IPS DF 4.7 (cell line): ENCODE results near the gene MSGN1.

ENCODE experiments used
- DNase-seq: peaks from one replicate; pipeline ENCODE4 v3.0.0-alpha.2; 2013; ENCODE audit warnings: low spot score; ENCODE audit errors: extremely low read depth

MSGN1 gene, protein sequence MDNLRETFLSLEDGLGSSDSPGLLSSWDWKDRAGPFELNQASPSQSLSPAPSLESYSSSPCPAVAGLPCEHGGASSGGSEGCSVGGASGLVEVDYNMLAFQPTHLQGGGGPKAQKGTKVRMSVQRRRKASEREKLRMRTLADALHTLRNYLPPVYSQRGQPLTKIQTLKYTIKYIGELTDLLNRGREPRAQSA

DNA sequence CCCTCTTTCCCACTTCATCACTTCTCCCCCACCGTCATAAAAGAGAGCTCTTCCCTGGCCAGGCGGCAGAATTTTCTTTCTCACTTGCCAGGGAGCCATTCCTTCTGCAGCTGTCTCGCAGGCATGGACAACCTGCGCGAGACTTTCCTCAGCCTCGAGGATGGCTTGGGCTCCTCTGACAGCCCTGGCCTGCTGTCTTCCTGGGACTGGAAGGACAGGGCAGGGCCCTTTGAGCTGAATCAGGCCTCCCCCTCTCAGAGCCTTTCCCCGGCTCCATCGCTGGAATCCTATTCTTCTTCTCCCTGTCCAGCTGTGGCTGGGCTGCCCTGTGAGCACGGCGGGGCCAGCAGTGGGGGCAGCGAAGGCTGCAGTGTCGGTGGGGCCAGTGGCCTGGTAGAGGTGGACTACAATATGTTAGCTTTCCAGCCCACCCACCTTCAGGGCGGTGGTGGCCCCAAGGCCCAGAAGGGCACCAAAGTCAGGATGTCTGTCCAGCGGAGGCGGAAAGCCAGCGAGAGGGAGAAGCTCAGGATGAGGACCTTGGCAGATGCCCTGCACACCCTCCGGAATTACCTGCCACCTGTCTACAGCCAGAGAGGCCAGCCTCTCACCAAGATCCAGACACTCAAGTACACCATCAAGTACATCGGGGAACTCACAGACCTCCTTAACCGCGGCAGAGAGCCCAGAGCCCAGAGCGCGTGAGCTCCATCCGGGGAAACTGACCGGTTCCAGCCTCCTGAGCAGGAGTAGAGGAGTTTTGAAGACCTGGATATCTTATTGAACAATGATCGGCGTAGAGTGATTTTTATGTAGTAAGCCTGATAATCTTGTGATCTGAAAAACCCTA is at the start of gene MSGN1:
Gene MSGN1 (plus strand): TSS at position 65 of the 850 bp plus-strand sequence. CDS start 59 bp downstream, at position 124.
- DNase-seq = no peak

DNA sequence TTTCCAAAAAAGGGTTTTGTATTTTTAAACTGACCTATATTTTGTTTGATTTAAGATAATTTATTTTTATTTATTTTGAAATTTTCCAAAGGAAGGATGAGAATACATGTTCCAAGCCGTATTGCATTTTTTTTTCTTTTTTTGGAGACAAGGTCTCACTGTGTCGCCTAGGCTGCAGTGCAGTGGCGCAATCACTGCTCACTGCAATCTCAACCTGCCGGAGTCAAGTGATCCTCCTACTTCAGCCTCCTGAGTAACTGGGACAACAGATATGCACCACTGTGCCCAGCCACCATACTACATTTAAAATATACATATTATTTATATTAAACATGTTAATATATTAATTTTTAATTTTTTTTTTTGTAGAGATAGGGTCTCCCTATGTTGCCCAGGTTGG is 47.4 kb upstream of the MSGN1 start:
- DNase-seq = no peak

DNA sequence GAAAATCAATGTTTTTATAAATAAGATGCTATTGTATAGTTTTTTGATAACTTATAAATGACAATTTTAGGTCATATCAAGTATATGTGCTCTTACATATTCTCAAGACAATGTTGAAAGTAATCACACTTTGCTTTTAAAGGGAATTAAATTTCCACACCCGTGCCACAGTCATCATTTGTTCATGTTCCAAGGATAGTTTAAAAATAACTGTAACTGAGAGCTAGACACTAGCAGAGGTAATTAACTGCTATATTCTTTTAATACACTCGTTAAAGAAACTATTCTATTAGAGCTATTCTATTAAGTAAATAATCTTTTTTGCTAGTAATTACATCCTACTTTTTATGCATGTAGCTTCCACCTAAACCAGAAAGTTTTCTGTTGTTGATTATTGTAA is 44.3 kb upstream of the MSGN1 start:
- no peak for DNase-seq

DNA sequence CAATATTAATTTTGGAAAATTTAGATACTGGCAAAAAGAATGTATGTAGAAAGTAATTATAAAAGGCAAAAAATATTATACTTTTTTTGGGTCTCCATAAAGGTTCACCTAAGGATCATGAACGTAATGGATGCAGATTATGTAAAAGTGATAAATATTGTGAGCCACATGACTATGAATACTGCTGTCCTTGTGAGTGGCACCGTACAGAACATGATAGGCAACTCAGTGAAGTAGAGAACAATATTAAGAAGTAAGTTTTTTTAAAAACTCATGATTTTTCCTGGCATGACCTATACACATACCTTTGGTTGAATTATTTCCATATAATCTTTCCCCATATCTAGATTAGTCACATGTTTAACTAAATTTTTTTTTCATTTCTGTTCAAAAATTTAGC is 43.7 kb upstream of the MSGN1 start:
- DNase-seq = no peak

DNA sequence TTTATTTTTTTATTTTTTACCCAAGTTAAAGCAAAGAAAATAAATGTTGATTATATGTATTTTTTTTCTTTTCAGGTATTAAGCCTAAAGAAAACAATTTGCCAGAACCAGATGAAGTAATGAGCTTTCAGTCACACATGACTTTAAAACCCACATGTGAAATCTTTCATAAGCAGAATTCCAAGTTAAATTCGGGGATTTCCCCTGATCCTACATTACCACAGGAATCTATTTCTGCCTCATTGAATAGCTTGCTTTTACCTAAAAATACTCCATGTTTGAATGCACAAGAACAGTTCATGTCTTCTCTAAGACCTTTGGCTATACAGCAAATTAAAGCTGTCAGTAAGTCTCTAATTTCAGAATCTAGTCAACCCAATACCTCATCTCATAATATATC is 35.7 kb upstream of the MSGN1 start:
- no peak for DNase-seq

DNA sequence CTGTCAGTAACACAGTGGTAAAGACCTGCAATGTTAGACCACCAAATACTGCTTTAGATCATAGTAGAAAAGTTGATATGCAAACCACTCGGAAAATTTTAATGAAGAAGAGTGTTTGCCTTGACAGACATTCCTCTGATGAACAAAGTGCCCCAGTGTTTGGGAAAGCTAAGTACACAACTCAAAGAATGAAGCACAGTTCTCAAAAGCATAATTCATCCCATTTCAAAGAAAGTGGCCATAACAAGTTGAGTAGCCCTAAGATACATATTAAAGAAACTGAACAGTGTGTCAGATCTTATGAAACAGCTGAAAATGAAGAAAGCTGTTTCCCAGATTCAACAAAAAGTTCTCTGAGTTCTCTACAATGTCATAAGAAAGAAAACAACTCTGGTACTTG is 34.8 kb upstream of the MSGN1 start:
- no peak for DNase-seq

DNA sequence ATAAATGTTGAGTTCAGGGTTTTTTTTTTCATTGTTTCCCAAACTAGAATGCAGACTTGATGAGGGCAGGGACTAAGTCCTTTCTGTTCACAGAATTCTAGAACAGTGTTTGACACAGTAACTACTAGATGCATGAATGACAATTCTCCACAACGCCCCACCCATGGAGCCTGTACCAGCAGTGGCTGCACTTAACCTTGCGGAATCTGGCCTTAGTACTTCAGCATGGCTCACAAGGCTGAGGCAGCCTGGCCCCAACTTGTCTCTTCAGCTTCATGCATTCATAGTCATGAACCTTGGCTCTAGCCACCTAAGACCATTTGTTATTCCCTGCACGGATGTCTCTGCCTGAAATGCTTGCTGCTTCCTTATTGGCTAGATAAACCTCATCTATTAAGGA is 29.5 kb upstream of the MSGN1 start:
- DNase-seq = no peak

DNA sequence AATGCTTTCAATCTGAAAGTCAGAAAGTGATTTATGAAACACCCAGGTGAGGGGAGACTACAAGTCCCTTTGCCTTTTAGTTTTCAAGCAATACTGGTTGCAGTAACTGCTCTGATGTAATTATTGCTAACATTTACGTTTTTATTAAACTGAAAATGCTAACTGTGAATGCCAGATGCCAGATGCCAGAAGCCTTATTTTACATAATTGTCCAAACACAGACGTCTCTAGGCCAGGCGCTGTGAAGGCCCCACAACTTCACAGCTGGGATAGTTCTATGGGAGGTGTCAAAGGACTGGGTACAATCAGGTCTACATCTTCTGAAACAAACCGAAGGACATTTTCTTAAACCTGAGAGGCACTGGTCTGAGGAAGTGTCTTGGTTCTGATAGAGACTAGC is 27.5 kb upstream of the MSGN1 start:
- DNase-seq = no peak

DNA sequence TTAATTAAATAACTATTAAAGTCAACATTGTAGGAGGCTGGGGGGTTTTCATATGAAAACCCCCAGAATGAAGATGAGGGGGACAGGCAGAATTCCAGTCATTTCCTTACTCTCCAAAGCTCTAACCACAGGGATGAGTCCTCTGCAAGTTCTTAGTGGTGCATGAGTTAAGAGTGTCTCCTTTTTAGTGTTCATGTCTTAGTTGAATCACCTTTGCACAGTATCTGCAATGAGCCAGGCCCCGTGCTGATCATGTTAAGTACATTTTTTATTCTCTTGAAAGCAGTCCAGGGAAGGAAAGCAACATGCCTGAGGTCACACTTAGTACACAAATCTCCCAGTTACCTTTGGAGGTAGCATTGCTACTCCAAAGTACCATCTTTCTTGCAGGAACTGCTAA is 25.7 kb upstream of the MSGN1 start:
- no peak for DNase-seq

DNA sequence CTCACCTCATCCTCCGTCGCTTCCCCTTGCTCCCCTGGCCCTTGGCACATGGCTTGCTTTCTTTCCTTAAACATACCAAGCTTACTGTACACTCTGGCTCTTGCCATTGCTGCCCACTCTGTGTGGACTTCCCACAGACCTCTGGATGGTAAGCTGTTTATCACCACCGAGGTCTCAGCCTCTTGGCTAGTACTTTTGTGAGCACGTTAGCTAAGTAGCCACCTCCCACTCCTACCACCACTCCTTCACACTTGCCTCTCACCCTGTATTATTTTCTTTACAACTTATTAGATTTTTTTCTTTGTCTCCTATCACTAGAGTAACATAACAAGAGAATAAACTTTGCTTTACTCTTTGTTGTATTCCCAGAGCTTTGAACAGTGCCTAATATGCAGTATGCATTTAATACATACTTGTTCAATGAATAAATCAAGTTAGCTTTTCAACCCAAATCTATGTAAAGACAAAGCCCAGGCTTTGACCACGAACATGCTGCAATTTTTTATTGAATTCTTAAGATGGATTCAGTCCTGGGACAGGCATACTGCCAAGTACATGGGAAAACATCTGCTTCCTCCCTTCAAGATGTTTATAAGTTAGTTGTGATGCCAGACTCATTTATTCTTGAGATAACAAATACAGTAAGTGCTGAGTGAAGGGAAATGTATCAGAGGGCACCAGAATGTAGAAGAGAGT is 25.0 kb upstream of the MSGN1 start:
- DNase-seq = no peak

DNA sequence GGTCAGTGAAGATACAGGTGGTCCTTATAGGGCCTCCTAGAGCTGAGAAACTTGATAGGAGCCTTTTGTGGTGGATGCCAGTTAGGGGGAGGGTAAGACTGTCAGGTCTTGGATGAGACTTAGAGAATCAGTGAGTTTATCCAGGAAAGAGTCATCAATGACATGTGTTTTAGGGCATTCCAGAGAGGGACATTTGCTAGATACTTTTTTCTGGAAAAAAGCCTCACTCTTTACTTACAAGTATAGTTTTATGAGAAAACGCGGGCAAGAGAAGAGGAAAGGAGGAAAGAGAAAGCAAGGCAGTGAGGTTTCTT is 24.5 kb upstream of the MSGN1 start:
- DNase-seq = no peak

DNA sequence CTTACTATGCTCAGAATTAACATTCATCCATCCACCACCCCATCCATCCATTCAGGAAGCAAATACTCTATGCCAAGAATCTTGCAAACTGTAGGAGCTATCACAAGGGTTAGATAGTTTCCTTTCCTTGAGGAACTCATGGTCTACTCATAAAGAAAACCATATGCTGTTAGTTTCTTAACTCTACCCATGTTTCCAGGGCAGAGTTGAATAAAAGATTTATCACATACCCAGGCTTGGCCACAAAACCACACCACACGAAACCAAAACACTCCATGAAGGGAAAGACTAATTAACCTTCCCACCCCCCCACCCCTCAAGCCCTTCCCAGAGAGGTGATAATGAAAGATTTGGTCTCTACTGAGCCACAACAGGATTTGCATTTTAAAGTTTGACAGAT is 23.7 kb upstream of the MSGN1 start:
- no peak for DNase-seq

DNA sequence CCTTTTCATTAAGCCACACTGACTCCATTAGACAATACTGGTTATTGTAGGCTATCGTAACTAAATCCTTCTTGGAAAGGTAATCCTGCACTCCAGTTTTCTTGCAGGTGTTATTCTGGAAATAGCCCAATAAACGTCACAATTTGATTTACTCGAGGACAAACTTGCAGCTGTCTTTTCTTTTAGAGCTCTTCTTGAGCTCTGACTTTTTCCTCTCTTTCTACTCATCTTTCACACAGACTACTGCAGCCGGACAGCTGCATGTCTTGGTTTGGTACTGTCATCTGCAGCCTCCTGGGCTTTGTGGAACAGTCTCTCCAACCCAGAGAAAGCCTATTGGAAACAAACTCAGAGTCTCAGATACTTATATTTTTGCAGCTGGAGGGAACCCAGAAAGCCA is 23.0 kb upstream of the MSGN1 start:
- DNase-seq = no peak

DNA sequence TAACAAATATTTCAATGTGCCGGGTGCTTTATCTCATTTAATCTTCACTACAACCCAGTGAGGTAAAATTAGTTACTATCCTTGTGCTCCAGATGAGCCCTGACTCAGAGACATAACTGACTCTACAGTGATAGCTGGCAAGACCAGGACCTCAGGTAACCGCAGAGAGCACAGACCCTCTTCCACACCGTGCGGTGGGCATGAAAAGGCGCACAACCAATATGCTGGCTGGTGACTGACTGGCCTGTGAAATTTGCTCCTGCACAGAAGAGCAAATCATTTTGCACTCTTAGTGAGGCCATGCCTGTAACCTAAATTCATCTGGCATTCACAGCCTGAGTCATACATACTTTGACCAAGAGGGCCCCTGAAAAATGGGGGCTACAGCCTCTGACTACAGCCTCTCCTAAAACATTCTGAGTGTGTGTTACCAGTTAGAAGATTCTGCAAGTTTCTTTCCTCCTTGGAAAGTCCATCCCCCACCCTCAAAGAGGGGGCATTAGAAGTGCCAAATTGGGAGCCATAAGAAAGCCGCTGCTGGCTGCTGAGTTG is 22.4 kb upstream of the MSGN1 start:
- DNase-seq = no peak

DNA sequence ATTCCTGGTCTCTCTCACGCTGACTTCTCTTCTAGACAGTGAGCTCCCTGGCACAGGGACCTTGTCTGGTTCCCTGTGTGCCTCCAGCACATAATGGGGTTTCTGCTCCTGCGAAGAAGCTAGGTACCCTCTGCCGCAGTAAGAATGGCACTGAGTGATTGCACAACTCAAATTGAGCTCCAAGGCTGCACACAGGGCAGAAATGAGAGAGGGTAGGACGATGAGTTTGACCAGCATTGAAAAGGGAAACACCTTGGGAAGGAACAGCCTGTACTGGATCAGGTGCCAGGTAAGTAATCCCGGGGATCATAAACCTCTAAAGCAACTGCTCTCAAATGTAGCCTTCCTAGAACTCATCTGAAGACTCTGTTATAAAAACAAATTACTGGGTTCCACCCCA is 21.0 kb upstream of the MSGN1 start:
- no peak for DNase-seq

DNA sequence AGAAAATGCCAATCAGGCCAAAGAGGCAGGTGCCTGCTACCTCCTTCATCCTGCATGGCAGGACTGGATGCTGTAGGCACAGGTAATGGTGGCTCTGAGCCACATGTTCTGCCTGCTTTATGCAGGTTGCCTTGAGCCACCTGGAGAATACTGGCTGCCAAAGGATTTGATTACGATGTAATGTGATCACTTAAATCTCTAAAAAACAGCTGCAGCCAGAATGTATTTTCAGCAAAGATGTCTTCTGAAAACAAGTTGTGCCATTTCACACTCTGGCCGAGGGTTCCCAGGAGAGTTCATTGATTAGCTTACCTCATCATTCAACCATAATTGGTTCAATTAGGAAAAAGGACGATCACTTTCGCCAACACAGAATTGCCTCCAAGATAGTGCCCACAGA is 17.9 kb upstream of the MSGN1 start:
- no peak for DNase-seq

DNA sequence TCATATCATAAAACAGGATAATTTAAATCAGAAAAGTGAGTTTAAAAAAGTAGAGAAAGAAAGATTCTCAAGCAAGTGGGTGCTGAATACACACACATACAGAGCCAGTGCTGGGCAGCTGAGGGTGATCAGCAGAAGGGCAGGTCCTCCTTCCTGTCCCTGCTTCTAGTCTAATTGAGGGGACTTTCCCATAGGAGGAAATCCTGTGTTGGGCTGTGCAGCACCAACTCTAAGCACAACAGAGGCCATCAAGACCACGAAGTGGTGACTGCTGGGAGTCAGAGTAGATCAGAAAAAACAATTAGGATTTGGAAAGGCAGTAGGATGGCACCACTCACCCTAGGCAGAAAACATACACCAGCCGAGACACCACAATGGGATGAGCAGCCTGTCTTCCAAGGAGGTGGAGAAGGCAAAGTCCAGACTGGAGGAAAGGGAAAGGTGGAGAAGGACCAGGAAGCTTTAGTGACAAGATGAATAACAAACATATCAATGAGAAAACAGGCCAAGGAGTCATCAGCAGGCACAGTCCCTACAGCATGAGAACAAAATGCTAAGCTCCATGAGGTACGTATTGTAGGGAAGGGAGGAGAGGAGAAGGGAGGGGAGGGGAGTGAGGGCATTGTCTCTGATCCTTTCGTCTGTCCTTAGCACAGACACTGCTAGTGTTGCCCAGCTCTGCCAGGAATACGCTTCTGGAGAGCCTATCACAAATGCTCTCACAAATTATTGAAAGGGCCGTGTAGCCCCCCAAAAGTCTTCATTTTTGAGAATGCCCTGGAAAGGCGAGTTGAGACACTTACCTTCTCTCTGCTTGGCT is 16.7 kb upstream of the MSGN1 start:
- no peak for DNase-seq

DNA sequence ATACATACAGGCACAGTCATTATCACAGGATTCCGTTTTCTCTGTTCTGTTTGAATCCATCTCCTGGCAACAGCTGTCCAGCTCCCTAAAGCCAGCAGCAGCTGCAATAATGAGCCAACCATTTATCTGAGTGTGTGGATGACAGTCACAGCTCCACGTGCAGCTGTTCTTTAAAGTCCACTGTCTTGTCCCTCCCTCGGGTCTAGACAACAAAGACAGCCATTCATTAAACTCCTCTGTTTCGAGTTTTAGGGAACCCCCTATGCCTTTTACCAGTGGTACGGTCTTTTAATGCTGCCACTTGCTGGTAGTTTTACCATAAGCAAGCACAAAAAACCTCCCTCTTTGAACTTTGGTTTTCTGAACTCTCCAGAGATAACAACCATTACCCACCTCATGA is 16.0 kb upstream of the MSGN1 start:
- DNase-seq = no peak

DNA sequence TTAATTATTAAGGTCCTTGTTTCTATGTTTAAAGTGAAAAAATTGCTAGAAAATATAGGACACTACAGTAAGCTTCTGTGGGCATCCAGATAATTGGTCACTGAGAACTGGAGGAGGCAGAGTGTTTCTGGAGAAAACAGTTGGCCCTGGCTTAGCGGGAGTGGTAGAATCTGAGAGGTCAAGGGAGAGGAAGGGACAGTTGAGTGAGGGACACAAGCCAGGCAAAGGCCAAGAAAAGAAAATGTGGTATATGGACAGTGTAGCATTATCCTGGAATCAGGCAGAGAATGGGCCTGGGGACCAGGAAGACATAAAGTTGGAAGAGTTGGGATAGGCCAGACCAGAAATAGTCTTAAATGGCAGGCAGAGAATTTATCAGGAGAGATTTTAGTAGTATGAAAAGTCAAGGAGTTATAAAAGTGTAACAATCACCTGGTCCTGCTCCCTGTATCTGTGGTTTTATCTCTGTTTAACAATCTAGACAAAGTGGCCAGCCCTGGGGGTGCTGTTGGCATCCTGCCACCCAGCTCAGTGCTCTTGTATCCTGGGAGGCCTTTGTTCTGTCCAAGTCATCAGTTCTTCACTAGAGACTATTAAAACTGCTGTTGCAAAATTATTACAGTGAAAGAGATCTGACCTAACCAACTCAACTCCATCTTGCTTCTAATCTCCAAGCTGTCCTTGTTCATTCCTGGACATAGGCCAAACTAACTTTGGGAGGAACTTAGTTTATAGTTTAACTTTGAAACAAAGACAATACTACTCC is 15.4 kb upstream of the MSGN1 start:
- DNase-seq = no peak

DNA sequence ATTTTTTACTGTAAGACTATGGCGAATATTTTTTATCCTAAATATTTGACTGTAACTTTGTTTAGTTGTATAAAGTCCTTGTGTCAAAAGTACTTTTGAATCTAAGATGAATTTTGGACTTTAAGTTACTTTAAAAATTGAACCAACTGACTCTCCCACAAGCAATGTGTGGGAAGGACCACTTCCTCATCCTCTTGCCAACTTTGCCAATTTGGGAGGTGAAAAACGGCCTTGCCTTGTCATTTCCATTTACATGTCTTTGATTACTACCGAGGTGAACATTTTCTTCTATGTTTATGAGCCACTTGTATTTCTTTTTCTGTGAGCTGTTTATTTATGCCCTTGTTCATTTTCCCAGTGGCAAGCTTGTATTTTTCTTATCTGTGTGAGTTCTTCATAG is 12.8 kb upstream of the MSGN1 start:
- no peak for DNase-seq

DNA sequence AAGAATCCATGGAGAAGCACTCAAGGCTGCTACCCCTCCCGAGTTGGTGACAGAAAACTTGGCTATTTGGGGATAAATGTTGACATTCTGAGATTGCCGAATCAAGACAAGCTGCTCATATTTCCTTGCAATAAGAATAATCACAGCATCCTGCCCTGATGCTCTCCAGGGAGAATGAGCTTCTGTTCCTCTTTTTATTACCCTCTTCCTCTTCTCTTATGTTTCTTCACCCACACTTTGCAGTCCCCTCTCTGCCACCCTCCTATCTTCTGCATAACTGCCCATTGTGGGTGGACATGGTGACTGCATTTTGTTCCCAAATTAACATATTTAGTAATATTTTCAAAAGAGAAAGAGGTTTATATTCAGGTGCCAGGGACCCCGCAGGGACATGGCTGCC is 11.9 kb upstream of the MSGN1 start:
- no peak for DNase-seq
